ENCODE data around the gene UBE2L3. TPM values are rescaled to one million over a fixed set of nuclear protein-coding genes. Genes with fewer than 3 reads are reported as not detected.

Gene UBE2L3
- total and polyA plus RNA-seq, 2 donors (not counting 1 experiment from before 2014, with no cell fraction given), result 13.5 to 30.9 TPM

GRCh38 chr22:21626073-21626734 lies 58.7 kb downstream of the UBE2L3 start:
- Histone ChIP-seq H2AFZ (ENCODE audit: insufficient read depth, low read depth, low read length, poor library complexity, severe bottlenecking) (no peak overlapping the region), H3K36me3 (replicated peaks in 1 of 2; ENCODE audit: control extremely low read depth in 1 of 2, control insufficient read depth in 1 of 2, extremely low read depth in 1 of 2, insufficient read depth in 2 of 2, low read length in 1 of 2) (peaks cover 0 to 51% of the 10 kb centered on the region in 2 experiments)

More at GRCh38 chr22:21626073-21626734, 58.7 kb downstream of the UBE2L3 start:
- no peak for TF ChIP-seq EZH2 (IDR thresholded peaks at IDR 0.05; ENCODE audit: borderline replicate concordance, insufficient read depth, low read depth, low read length, poor library complexity, severe bottlenecking)
- no peak for TF ChIP-seq CTCF (IDR thresholded peaks at IDR 0.05)
- H3K27ac ChIP-seq (ENCODE audit: low read length in 2 of 2), result peak overlapping the region in 1 of 2 donors; percentile 30
- H3K9me3 ChIP-seq (ENCODE audit: control extremely low read depth in 1 of 3, control insufficient read depth in 2 of 3, insufficient read depth in 1 of 3, low read length in 2 of 3), result peaks cover 0 to 6% (median 0%) of the 10 kb centered on the region in 3 donors
- peaks cover 80% of the 10 kb centered on the region for H4K20me1 ChIP-seq (ENCODE audit: control insufficient read depth, insufficient read depth, low read length, poor library complexity, severe bottlenecking)
- H3K4me3 ChIP-seq (ENCODE audit: control extremely low read depth in 1 of 5, extremely low read depth in 1 of 5, insufficient read depth in 1 of 5, low read depth in 2 of 5, low read length in 4 of 5), result no peak overlapping the region
- Mint-ChIP-seq H3K27ac (peak overlapping the region; percentile 1), H3K9me3 (ENCODE audit: insufficient read depth) (no peaks in the 10 kb centered on the region), H3K4me1 (peaks cover 44% of the 10 kb centered on the region), H3K4me3 (no peak overlapping the region), H3K27me3 (no peaks in the 10 kb centered on the region)
- no peak for DNase-seq
- intact Hi-C loops (cut with micrococcal nuclease), result no loop called here
- ChIA-PET CTCF (interaction anchor here (3.8 to 11.1 kb wide), 2 partner anchors 9 to 18 kb away, joined by 21 to 168 read pairs; partner anchors contain the start of gene SDF2L1), POLR2A (interaction anchor here (0.8 kb wide), 2 partner anchors 10 to 16 kb away, joined by 3 read pairs; partner anchors contain the start of gene SDF2L1)
- no peak overlapping the region for H3K4me2 ChIP-seq (replicated peaks; ENCODE audit: low read depth, low read length, poor library complexity, severe bottlenecking)
- no peaks in the 10 kb centered on the region for H3K27me3 ChIP-seq (replicated peaks in 1 of 4; ENCODE audit: control extremely low read depth in 1 of 4, control insufficient read depth in 3 of 4, insufficient read depth in 4 of 4, low read length in 3 of 4)
- WGBS (ENCODE audit: insufficient coverage), result 60% methylated on average over 3 of the region's 4 CpGs
- H3K9ac ChIP-seq (ENCODE audit: low read length), result no peak overlapping the region
- H3K79me2 ChIP-seq (ENCODE audit: control insufficient read depth, insufficient read depth, low read length), result peaks cover 51% of the 10 kb centered on the region
- ATAC-seq (ENCODE audit: low read depth), result no peak
- peaks cover 23 to 33% of the 10 kb centered on the region in 2 donors for H3K4me1 ChIP-seq (ENCODE audit: control insufficient read depth in 2 of 2, insufficient read depth in 2 of 2, low read length in 2 of 2)
